Subcutaneous preadipocyte (primary cell): ENCODE measurements around the gene MVD. TPM values are rescaled to one million over a fixed set of nuclear protein-coding genes. Genes with fewer than 3 reads are reported as not detected.

Experiments used
- total RNA-seq: library from RNA; depleted of rRNA; stranded (reverse); fragments of >200 nt; gene quantifications from 2 replicates; pipeline ENCODE4 v1.2.3, GENCODE V29; 2012

MVD gene, protein sequence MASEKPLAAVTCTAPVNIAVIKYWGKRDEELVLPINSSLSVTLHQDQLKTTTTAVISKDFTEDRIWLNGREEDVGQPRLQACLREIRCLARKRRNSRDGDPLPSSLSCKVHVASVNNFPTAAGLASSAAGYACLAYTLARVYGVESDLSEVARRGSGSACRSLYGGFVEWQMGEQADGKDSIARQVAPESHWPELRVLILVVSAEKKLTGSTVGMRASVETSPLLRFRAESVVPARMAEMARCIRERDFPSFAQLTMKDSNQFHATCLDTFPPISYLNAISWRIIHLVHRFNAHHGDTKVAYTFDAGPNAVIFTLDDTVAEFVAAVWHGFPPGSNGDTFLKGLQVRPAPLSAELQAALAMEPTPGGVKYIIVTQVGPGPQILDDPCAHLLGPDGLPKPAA
- 123 and 139 TPM in 2 replicates for total RNA-seq

DNA sequence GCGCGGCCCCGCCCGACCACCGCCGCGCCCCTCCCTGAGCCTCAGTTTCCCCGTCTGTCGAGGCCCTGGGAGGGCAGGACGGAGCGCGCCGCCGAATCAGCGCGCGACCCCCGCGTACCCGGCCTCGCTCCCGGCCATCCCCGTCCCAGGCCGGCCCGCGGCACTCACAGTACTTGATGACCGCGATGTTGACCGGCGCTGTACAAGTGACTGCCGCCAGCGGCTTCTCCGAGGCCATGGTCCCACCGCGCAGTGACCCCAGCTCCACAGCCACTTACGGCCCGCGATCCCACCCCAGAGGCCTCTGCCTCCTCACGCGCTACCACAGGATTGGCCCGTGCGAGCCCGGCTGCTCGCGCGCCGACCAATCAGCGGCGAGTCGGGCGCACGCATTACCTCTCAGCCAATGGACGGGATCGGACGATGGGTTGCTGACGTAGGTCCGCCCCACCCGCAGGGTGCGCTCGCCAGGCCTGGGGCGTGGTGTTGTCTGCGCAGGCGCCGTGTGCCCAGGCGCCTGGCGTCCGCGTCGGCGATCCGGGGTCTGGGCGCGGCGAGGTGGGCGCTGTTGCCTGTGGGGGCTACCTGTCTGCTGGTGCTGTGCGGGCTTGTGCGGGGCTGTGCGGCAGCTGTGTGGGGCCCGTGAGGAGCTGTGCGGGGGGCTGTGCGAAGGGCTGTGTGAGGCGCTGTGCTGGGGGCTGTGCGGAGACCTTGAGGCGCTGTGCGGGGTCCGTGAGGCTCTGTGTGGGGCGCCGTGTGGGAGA lies at the start of gene MVD:
TSS of gene MVD (minus strand) at position 249 of the 764 bp plus-strand sequence. CDS start at position 238, 11 bp downstream.

DNA sequence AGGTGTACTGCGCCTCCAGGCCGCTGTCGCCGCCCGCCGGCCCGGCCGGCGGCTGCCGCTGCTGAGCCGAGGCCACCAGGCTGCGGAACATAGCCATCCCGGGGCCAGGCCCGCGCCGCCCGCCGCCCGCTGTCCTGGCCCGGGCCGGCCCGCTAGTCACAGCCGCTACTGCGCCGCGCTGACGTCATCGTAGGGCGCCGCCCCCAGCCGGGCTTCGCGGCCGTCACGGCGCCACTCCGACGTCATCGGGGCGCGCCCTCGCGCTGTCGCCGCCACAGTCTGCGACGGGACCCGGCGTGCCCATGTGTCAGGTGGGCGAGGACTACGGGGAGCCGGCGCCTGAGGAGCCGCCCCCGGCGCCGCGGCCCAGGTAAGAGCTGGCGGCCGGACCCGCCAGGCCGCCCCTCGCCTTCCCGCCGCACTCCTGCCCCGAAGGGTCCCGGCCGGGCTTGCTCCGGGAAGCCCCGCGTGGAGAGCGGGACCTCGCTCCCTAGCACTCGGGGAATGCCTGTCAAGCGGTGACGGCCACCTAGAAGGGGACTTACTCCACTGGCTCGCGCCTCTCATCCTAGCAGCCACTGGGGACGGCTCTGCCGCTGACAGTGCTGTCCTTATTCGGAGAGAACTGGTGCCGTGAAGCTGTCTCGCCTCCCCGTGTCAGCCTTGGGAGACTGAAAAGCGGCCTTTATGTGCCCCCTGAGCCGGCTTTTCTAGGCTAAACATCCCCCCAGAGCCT lies 43.5 kb upstream of the MVD start, which contains the start of the genes CTU2 and RNF166:
TSS of gene CTU2 (plus strand) at position 275 of the 736 bp plus-strand sequence. CDS start at position 303, 28 bp downstream.
TSS of gene RNF166 (minus strand) at position 180 of the 736 bp plus-strand sequence. CDS start at position 97, 83 bp downstream.

DNA sequence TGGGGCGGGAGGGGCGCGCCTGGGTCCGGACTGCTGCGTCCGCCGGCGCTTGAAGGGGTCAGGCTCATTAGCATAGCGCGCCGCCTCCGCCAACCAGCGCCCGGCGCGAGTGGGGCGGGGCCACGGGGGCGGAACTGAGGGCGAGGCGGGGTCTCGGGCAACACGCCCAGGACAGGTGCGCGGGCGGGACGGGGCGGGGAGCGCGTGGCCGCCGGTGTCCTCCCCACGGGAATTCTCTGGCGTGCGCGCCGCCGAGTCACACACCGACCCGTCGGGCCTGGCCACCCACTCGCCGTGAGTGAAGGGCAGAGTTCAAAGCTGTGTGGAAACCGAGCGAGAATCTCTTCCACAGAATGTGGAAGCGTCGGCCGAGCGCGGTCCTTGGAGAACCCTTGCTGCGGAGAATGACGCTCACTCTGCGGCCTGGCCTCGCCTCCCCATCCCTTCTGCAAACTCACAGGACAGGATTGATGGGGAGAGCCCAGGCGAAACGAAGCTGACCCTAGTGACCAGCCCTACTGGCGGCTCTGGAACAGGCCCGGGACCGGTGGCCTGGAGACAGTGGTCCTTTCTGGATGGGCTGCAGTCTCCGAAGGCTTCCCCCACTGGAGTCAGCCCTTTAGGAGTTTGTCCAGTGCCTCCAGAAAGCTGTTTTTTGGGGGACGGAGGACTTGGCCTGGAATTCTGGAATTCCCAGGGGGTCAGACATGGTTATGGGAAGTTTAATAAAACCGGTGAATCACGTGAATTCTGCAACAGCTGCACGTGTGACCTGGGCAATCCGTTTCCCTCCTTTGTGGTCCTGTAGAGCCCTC lies 23.8 kb upstream of the MVD start, which contains the start of gene SNAI3:
TSS of gene SNAI3 (minus strand) at position 69 of the 815 bp plus-strand sequence. CDS start 101 bp downstream, outside the sequence.

DNA sequence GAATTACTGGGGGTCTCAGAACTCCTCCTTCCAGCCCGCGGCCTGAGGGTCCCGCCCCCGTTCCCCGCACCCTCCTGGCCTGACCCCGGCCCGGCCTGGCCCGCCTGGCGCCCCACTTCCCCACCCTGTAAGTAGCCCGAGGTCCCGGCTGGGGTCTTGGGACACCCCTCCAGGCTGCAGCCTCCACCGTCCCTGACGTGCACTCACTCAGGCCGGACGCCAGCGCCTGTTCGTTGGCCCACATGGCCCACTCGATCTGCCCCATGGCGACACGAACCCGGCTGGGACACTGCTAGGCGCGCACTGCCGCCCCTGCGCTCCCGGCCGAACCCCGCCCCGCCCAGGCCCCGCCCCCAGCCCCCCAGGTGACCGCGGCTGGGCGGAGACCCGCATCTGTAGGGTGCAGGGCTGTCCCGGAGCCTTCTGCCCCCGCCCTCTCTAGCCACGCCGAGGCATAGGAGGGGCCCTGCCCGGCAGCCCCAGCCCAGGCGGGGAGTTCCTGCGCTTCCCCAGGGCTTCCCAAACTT lies 12.1 kb downstream of the MVD start, which contains the start of gene CYBA:
TSS of gene CYBA (minus strand) at position 305 of the 527 bp plus-strand sequence. CDS start at position 265, 40 bp downstream.

DNA sequence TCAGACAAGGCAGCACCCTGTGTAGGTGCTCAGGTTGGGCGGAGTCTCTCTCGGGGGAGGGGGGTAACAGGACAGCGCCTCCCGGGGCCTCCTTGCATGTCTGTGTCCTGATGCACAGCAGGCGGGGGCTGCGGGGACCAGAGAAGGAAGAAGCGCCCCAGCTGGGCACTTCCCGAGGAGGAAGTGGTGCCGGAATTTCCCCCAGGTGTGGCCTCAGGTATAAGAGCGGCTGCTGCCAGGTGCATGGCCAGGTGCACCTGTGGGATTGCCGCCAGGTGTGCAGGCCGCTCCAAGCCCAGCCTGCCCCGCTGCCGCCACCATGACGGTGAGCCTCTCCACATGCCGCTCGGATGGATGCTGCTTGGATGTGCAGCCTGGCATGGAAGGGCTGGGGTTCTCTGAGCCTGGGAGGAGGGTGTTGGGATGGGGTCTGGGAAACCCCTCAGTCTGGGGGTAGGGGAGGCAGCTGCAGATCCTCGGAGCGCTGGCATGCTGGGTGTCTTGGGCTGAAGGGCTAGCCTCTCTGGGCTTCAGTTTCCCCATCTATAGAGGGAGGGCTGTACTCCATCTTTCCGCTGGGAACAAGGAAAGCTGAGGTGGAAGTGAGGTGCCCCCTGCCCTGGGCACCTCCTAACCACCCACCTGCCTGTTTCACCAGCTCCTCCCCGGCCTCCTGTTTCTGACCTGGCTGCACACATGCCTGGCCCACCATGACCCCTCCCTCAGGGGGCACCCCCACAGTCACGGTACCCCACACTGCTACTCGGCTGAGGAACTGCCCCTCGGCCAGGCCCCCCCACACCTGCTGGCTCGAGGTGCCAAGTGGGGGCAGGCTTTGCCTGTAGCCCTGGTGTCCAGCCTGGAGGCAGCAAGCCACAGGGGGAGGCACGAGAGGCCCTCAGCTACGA lies 24.3 kb downstream of the MVD start, which contains the start of gene IL17C:
TSS of gene IL17C (plus strand) at position 250 of the 908 bp plus-strand sequence. CDS start at position 320, 70 bp downstream.

Other genes starting within 250 kb of the MVD start
- 1.5 and 2.2 TPM in 2 replicates for gene ZFPM1, start 209.8 kb downstream of the MVD start, total RNA-seq
- gene ZC3H18, start 92.7 kb downstream of the MVD start, total RNA-seq, result 12.9 and 21.3 TPM in 2 replicates
- gene IL17C, start 24.5 kb downstream of the MVD start, total RNA-seq, result not detected in 2 replicates
- 31.6 and 59.8 TPM in 2 replicates for gene CYBA, start 12.0 kb downstream of the MVD start, total RNA-seq
- not detected in 2 replicates for gene SNAI3, start 23.4 kb upstream of the MVD start, total RNA-seq
- 8.5 and 12.7 TPM in 2 replicates for gene RNF166, start 43.3 kb upstream of the MVD start, total RNA-seq
- gene CTU2, start 43.4 kb upstream of the MVD start, total RNA-seq, result 20.6 and 29.5 TPM in 2 replicates
- gene PIEZO1, start 122.1 kb upstream of the MVD start, total RNA-seq, result 213 and 214 TPM in 2 replicates
- 16.5 and 27.0 TPM in 2 replicates for gene CDT1, start 140.7 kb upstream of the MVD start, total RNA-seq
- 72.3 and 102 TPM in 2 replicates for gene APRT, start 148.8 kb upstream of the MVD start, total RNA-seq
- gene GALNS, start 193.9 kb upstream of the MVD start, total RNA-seq, result 25.4 and 30.5 TPM in 2 replicates
- gene TRAPPC2L, start 194.0 kb upstream of the MVD start, total RNA-seq, result 54.9 and 66.1 TPM in 2 replicates
- gene PABPN1L, start 203.6 kb upstream of the MVD start, total RNA-seq, result not detected in 2 replicates